ENCODE data around the gene LOXL1. TPM values are rescaled to one million over a fixed set of nuclear protein-coding genes. Genes with fewer than 3 reads are reported as not detected.

The LOXL1 gene
- total and polyA plus RNA-seq, 2 of the 13 experiments (the other 11 are each of a cell fraction or from before 2014, with no cell fraction given), result 0.51 to 1.3 TPM

DNA sequence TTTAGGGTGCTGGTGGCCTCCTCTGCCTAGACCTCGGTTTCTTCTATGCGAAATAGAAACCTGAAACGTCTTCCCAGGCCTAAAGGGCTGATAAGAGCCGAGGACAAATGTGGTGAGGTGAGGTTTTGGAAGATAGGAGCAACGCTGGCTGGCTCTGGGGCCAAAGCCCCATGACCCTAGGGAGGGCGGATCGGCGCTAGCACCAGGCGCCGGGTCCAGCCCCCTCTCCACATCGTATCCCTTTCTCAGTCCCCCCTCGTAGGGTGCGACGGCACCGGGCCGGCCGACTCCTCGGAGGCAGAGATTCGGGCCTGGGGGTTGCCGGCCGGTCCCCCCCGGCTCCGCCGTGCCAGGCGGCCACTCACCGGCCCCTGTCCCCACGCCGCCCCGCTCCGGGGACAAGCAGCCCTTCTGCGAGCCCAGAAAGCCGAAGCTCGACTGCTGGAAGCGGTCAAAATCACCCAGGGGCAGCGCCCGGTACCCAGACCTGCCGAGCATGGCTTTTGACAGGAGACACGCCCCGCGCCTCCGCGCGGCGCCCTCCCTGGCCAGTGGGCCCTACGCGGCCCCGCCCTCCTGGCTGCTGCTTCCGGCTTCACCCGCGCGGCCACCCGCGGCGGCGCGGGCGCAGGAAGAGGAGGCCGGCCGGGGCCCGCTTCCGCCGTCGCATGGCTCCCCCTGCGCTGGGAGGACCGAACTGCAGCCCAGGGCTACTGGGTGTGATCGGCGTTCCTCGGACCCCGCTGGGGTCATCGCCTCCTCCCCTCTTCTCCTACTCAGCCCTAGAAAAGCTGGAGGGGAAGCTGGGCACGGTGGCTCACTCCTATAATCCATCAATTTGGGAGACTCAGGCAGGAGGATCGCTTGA is 65.7 kb downstream of the LOXL1 start, which contains the start of gene STOML1 (continued):
- TF ChIP-seq, protein P1, sequence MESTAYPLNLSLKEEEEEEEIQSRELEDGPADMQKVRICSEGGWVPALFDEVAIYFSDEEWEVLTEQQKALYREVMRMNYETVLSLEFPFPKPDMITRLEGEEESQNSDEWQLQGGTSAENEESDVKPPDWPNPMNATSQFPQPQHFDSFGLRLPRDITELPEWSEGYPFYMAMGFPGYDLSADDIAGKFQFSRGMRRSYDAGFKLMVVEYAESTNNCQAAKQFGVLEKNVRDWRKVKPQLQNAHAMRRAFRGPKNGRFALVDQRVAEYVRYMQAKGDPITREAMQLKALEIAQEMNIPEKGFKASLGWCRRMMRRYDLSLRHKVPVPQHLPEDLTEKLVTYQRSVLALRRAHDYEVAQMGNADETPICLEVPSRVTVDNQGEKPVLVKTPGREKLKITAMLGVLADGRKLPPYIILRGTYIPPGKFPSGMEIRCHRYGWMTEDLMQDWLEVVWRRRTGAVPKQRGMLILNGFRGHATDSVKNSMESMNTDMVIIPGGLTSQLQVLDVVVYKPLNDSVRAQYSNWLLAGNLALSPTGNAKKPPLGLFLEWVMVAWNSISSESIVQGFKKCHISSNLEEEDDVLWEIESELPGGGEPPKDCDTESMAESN (CRISPR knock-in tag; conservative IDR thresholded peaks at IDR 0.05), result no peak; the same call in 1 of the 2 replicates
- no peak for TF ChIP-seq ZNF674 (CRISPR knock-in tag; IDR thresholded peaks at IDR 0.05; ENCODE audit: low read depth)
- peak in 1 of 2 experiments; percentile 74; a peak in 2 of 4 replicates for TF ChIP-seq KLF16 (CRISPR knock-in tag; IDR thresholded peaks at IDR 0.05)
- TF ChIP-seq ZSCAN20 (CRISPR knock-in tag; IDR thresholded peaks at IDR 0.05; ENCODE audit: borderline replicate concordance), result peak; percentile 30; the same call in 1 of the 2 replicates
- no peak for TF ChIP-seq ZNF282 (IDR thresholded peaks at IDR 0.05; ENCODE audit: partially characterized antibody)
- TF ChIP-seq ZMYM4 (CRISPR knock-in tag; IDR thresholded peaks at IDR 0.05), result peak; percentile 99
- TF ChIP-seq, protein P2, sequence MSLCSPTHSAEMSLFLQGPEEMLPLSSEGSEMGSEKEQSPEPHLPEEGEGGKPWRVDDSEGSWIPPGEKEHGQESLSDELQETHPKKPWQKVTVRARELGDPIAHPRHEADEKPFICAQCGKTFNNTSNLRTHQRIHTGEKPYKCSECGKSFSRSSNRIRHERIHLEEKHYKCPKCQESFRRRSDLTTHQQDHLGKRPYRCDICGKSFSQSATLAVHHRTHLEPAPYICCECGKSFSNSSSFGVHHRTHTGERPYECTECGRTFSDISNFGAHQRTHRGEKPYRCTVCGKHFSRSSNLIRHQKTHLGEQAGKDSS (CRISPR knock-in tag; IDR thresholded peaks at IDR 0.05; ENCODE audit: borderline replicate concordance, low read depth), result 0 out of 2 replicates have a peak, but pooled peaks have one; percentile 27
- TF ChIP-seq NAIF1 (CRISPR knock-in tag; IDR thresholded peaks at IDR 0.05; ENCODE audit: borderline replicate concordance), result no peak
- no peak for TF ChIP-seq SRSF1 (optimal IDR thresholded peaks at IDR 0.05; ENCODE audit: low read depth, low read length)
- no peak for TF ChIP-seq SSRP1 (CRISPR knock-in tag; IDR thresholded peaks at IDR 0.05)
- no peak for TF ChIP-seq ZSCAN9 (CRISPR knock-in tag; IDR thresholded peaks at IDR 0.05; ENCODE audit: borderline replicate concordance)
- TF ChIP-seq, protein P3, sequence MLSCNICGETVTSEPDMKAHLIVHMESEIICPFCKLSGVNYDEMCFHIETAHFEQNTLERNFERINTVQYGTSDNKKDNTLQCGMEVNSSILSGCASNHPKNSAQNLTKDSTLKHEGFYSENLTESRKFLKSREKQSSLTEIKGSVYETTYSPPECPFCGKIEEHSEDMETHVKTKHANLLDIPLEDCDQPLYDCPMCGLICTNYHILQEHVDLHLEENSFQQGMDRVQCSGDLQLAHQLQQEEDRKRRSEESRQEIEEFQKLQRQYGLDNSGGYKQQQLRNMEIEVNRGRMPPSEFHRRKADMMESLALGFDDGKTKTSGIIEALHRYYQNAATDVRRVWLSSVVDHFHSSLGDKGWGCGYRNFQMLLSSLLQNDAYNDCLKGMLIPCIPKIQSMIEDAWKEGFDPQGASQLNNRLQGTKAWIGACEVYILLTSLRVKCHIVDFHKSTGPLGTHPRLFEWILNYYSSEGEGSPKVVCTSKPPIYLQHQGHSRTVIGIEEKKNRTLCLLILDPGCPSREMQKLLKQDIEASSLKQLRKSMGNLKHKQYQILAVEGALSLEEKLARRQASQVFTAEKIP (CRISPR knock-in tag; IDR thresholded peaks at IDR 0.05; ENCODE audit: borderline replicate concordance), result no peak
- peak; percentile 64; the same call in 1 of the 2 replicates for TF ChIP-seq ATF7-NPFF (CRISPR knock-in tag; IDR thresholded peaks at IDR 0.05; ENCODE audit: low read depth)
- no peak for TF ChIP-seq GTF2F1 (IDR thresholded peaks at IDR 0.05; ENCODE audit: low read length)
- no peak for TF ChIP-seq KAT2B (IDR thresholded peaks at IDR 0.05; ENCODE audit: borderline replicate concordance, low read depth, low read length)
- TF ChIP-seq NFATC3 (CRISPR knock-in tag; IDR thresholded peaks at IDR 0.05), result no peak
- TF ChIP-seq JUN (CRISPR knock-in tag; IDR thresholded peaks at IDR 0.05), result no peak
- no peak for TF ChIP-seq ZNF781 (CRISPR knock-in tag; IDR thresholded peaks at IDR 0.05; ENCODE audit: borderline replicate concordance, not compliant biosample characterization)
- TF ChIP-seq, protein P4, sequence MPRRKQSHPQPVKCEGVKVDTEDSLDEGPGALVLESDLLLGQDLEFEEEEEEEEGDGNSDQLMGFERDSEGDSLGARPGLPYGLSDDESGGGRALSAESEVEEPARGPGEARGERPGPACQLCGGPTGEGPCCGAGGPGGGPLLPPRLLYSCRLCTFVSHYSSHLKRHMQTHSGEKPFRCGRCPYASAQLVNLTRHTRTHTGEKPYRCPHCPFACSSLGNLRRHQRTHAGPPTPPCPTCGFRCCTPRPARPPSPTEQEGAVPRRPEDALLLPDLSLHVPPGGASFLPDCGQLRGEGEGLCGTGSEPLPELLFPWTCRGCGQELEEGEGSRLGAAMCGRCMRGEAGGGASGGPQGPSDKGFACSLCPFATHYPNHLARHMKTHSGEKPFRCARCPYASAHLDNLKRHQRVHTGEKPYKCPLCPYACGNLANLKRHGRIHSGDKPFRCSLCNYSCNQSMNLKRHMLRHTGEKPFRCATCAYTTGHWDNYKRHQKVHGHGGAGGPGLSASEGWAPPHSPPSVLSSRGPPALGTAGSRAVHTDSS (CRISPR knock-in tag; conservative IDR thresholded peaks at IDR 0.05), result no peak
- no peak for TF ChIP-seq ZNF143 (CRISPR knock-in tag; IDR thresholded peaks at IDR 0.05)
- no peak for TF ChIP-seq ZNF672 (CRISPR knock-in tag; IDR thresholded peaks at IDR 0.05)
- TF ChIP-seq, protein P5, sequence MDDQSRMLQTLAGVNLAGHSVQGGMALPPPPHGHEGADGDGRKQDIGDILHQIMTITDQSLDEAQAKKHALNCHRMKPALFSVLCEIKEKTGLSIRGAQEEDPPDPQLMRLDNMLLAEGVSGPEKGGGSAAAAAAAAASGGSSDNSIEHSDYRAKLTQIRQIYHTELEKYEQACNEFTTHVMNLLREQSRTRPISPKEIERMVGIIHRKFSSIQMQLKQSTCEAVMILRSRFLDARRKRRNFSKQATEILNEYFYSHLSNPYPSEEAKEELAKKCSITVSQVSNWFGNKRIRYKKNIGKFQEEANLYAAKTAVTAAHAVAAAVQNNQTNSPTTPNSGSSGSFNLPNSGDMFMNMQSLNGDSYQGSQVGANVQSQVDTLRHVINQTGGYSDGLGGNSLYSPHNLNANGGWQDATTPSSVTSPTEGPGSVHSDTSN (CRISPR knock-in tag; IDR thresholded peaks at IDR 0.05; ENCODE audit: borderline replicate concordance), result no peak
